ENCODE measurements around the gene TMX4. TPM values are rescaled to one million over a fixed set of nuclear protein-coding genes. Genes with fewer than 3 reads are reported as not detected.

The TMX4 gene
- total RNA-seq, 6 donors from 2014 or later: 12.4 to 50.5 (median 31.5) TPM

DNA sequence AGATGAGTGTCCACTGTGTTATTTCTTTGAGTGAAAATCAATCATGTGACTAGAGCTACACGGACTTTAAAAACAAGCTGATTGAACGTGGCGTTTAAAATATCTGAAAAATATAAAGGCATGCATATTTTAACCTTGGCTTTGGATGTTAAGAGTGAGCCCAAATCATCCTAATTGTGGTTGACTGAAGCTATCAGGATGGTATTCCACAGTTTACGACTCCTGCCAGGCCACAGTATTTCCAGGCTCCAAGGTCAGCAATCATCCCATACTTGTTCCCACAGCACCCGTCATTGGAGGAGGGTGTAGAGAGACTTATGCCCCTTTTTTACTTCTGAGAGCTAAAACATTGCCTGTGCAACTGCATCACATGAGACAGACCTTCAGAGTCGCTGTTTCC, 43.2 kb upstream of the TMX4 start:
- no peaks in the 10 kb centered on the region for H3K27me3 ChIP-seq
- 63 to 65% methylated on average over 6 of the region's 6 CpGs for WGBS, 2 donors
- ATAC-seq (ENCODE audit: low FRiP score in 2 of 2): no peak

DNA sequence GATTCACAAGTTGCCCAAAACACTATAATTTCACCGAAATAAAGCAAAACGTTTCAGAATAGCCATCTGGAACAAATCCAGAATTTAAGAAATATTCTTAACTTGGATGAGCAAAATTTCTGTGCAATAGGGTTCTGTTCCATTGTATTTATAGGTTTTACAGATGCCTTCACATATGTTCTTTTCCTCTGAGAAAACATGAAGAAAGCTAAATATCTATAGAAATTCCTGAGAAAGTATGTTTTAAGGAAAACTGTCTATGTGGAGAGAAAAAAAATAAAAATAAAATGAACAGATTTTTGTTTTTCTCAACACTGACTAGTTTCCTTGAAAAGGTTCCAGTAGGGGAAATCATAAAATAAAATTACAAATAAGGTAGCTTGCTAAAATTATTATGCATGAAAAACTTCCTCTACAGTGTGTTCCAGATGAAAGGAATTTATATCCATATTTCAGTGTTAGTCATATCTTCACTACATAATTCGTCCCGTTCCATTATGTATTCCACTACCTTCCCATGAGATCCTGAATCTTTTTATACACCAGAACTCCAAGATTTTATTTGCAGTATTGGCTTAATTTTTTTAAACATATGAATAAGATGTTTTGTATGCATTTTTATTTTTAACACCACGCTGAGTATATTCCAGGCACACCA, 42.4 kb upstream of the TMX4 start:
- H3K4me1 ChIP-seq: no peaks in the 10 kb centered on the region
- ATAC-seq (ENCODE audit: low FRiP score in 2 of 2) (no peak), DNase-seq (no peak)
- H3K4me3 ChIP-seq: no peak overlapping the region
- WGBS, 2 donors: 67 to 76% methylated on average over 5 of the region's 5 CpGs
- no peak for TF ChIP-seq POLR2AphosphoS5 (IDR thresholded peaks at IDR 0.05)
- TF ChIP-seq, protein P1, sequence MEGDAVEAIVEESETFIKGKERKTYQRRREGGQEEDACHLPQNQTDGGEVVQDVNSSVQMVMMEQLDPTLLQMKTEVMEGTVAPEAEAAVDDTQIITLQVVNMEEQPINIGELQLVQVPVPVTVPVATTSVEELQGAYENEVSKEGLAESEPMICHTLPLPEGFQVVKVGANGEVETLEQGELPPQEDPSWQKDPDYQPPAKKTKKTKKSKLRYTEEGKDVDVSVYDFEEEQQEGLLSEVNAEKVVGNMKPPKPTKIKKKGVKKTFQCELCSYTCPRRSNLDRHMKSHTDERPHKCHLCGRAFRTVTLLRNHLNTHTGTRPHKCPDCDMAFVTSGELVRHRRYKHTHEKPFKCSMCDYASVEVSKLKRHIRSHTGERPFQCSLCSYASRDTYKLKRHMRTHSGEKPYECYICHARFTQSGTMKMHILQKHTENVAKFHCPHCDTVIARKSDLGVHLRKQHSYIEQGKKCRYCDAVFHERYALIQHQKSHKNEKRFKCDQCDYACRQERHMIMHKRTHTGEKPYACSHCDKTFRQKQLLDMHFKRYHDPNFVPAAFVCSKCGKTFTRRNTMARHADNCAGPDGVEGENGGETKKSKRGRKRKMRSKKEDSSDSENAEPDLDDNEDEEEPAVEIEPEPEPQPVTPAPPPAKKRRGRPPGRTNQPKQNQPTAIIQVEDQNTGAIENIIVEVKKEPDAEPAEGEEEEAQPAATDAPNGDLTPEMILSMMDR (IDR thresholded peaks at IDR 0.05): no peak
- no peak for TF ChIP-seq POLR2A (IDR thresholded peaks at IDR 0.05)
- no peak for TF ChIP-seq EP300 (IDR thresholded peaks at IDR 0.05)
- no peaks in the 10 kb centered on the region for H3K36me3 ChIP-seq
- no peaks in the 10 kb centered on the region for H3K27me3 ChIP-seq
- H3K9me3 ChIP-seq: no peaks in the 10 kb centered on the region
- no peak overlapping the region for H3K27ac ChIP-seq

More for the DNA sequence above, 43.2 kb upstream of the TMX4 start:
- DNase-seq: no peak
- H3K27ac ChIP-seq: no peak overlapping the region
- H3K4me1 ChIP-seq: no peaks in the 10 kb centered on the region
- no peaks in the 10 kb centered on the region for H3K36me3 ChIP-seq
- TF ChIP-seq, protein P1 (IDR thresholded peaks at IDR 0.05): no peak
- TF ChIP-seq POLR2A (IDR thresholded peaks at IDR 0.05) (no peak), EP300 (IDR thresholded peaks at IDR 0.05) (no peak), POLR2AphosphoS5 (IDR thresholded peaks at IDR 0.05) (no peak)
- no peak overlapping the region for H3K4me3 ChIP-seq
- H3K9me3 ChIP-seq: no peaks in the 10 kb centered on the region

DNA sequence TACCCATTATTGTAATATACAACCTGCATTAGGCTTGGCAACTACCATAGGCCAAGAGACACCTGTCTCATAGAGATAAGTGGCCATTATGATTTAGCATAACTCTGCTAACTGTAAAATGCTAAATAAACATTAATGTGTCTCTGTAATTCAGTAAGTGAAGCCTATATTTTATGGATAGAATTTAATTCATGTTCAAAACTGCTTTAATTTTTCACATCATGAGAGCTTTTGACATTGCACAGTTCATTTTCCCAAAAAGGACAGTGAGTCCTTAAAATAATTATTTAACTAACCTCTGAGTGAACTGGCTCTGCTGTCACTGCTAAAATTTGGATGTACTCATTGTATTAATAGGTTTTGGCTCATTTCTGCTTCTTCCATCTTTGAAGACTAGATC, 41.4 kb upstream of the TMX4 start:
- H3K27ac ChIP-seq: no peak overlapping the region
- no peak for ATAC-seq (ENCODE audit: low FRiP score in 2 of 2)
- H3K4me1 ChIP-seq: no peaks in the 10 kb centered on the region
- H3K4me3 ChIP-seq: no peak overlapping the region
- no peak for DNase-seq
- no peak for TF ChIP-seq POLR2A (IDR thresholded peaks at IDR 0.05)
- H3K36me3 ChIP-seq: no peaks in the 10 kb centered on the region
- H3K9me3 ChIP-seq: no peaks in the 10 kb centered on the region
- no peaks in the 10 kb centered on the region for H3K27me3 ChIP-seq

DNA sequence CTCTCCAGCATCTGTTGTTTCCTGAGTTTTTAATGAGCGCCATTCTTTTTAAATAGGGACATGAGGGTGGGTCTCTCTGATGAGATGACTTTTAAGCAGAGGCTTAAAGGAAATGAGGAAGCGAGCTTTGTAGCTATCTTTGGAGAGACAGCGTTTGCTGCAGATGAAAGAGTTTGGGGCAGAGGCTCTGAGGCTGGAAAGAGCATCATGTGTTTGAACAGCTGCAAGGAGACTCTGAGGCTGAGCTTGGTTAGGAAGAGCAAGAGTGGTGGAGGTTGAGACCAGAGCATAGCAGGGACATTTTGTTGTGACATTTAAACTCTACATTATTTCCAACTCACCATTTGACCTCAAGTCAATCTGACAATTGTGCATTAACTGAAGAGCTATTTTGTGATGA, 38.3 kb upstream of the TMX4 start:
- no peak for ATAC-seq (ENCODE audit: low FRiP score in 2 of 2)
- no peaks in the 10 kb centered on the region for H3K4me1 ChIP-seq
- no peaks in the 10 kb centered on the region for H3K27me3 ChIP-seq
- no peak overlapping the region for H3K27ac ChIP-seq
- WGBS, 2 donors: 36 to 44% methylated on average over 3 of the region's 3 CpGs
- TF ChIP-seq, protein P1 (IDR thresholded peaks at IDR 0.05): no peak
- TF ChIP-seq POLR2AphosphoS5 (IDR thresholded peaks at IDR 0.05): no peak
- no peak for TF ChIP-seq EP300 (IDR thresholded peaks at IDR 0.05)
- no peak for TF ChIP-seq POLR2A (IDR thresholded peaks at IDR 0.05)
- no peak for DNase-seq
- no peaks in the 10 kb centered on the region for H3K9me3 ChIP-seq
- H3K4me3 ChIP-seq: no peak overlapping the region
- no peaks in the 10 kb centered on the region for H3K36me3 ChIP-seq

DNA sequence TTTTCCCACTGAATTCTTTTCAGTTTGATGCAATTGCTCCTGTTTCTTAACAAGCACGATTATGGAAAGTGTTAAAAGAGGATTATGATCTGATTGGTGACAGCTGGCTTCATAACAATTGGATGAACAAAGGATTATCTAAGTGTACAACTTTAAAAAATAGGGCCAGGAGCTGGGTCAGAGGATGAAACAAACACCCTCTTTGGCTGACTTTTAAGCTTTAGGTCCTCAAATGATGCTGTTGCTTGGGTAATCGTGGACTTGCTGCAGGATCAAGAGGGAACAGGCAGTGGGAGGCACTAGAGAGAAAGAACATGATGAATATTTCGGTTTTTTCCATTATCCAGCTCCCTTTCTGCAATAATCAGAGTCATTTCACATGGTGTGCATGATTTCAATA, 35.5 kb upstream of the TMX4 start:
- no peaks in the 10 kb centered on the region for H3K36me3 ChIP-seq
- H3K4me1 ChIP-seq: no peaks in the 10 kb centered on the region

More for the DNA sequence above, 35.5 kb upstream of the TMX4 start:
- DNase-seq (no peak), ATAC-seq (ENCODE audit: low FRiP score in 2 of 2) (no peak)
- no peak overlapping the region for H3K4me3 ChIP-seq
- TF ChIP-seq POLR2A (IDR thresholded peaks at IDR 0.05) (no peak), POLR2AphosphoS5 (IDR thresholded peaks at IDR 0.05) (no peak), EP300 (IDR thresholded peaks at IDR 0.05) (no peak)
- TF ChIP-seq, protein P1 (IDR thresholded peaks at IDR 0.05): no peak
- no peaks in the 10 kb centered on the region for H3K9me3 ChIP-seq
- 56 to 66% methylated on average over 3 of the region's 3 CpGs for WGBS, 2 donors
- H3K27me3 ChIP-seq: no peaks in the 10 kb centered on the region
- no peak overlapping the region for H3K27ac ChIP-seq

Data from upper lobe of left lung (tissue), 6 donors.